22Rv1 (cell line): Measurements from ENCODE around the gene PHF11.
"Not testable (repeated sequence)": the region's sequence is repeated elsewhere in the genome, so short reads cannot be mapped to it uniquely, and the experiment has no call there.

ENCODE experiments used
- ZFX ChIP-seq: fragments of 450-650 bp; IDR thresholded peaks from 2 replicates; pipeline ENCODE4 v1.6.1; 2017; ENCODE audit warnings: antibody characterized with exemption, borderline replicate concordance
- TF ChIP-seq, protein P1 (sequence below): fragments of 450-650 bp; IDR thresholded peaks from 2 replicates; pipeline ENCODE4 v1.5.1; 2017; ENCODE audit warnings: mild to moderate bottlenecking

GRCh38 chr13:49565461-49565860, 69.7 kb downstream of the PHF11 start:
- TF ChIP-seq, protein P1, sequence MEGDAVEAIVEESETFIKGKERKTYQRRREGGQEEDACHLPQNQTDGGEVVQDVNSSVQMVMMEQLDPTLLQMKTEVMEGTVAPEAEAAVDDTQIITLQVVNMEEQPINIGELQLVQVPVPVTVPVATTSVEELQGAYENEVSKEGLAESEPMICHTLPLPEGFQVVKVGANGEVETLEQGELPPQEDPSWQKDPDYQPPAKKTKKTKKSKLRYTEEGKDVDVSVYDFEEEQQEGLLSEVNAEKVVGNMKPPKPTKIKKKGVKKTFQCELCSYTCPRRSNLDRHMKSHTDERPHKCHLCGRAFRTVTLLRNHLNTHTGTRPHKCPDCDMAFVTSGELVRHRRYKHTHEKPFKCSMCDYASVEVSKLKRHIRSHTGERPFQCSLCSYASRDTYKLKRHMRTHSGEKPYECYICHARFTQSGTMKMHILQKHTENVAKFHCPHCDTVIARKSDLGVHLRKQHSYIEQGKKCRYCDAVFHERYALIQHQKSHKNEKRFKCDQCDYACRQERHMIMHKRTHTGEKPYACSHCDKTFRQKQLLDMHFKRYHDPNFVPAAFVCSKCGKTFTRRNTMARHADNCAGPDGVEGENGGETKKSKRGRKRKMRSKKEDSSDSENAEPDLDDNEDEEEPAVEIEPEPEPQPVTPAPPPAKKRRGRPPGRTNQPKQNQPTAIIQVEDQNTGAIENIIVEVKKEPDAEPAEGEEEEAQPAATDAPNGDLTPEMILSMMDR: not testable (repeated sequence)
- TF ChIP-seq ZFX: not testable (repeated sequence)
